ENCODE results near the gene TCP11L2. TPM values are rescaled to one million over a fixed set of nuclear protein-coding genes. Genes with fewer than 3 reads are reported as not detected.
A peak's percentile ranks its signal among the peaks of the same experiment; 100 is the strongest.

Gene TCP11L2
- polyA plus RNA-seq, 3 donors: 23.5 to 37.3 (median 35.8) TPM

- Histone ChIP-seq H3K27me3 (ENCODE audit: control insufficient read depth in 2 of 2, insufficient read depth in 2 of 2, low read length in 2 of 2) (no peaks in the 10 kb centered on the region), H3K4me3 (replicated peaks in 1 of 3; ENCODE audit: low read depth in 2 of 3, low read length in 3 of 3) (no peak overlapping the region), H3K79me2 (ENCODE audit: insufficient read depth, low read length) (no peaks in the 10 kb centered on the region), H2AFZ (ENCODE audit: insufficient read depth, low read depth, low read length, poor library complexity, severe bottlenecking) (no peak overlapping the region), H3K27ac (ENCODE audit: low read depth in 1 of 2, low read length in 2 of 2) (no peak overlapping the region), H4K20me1 (ENCODE audit: insufficient read depth, low read length) (no peaks in the 10 kb centered on the region), H3K9ac (ENCODE audit: insufficient read depth, low read length, poor library complexity, severe bottlenecking) (no peak overlapping the region), H3K36me3 (replicated peaks in 1 of 2; ENCODE audit: control insufficient read depth in 1 of 2, insufficient read depth in 2 of 2, low read length in 2 of 2) (no peaks in the 10 kb centered on the region), H3K4me2 (replicated peaks; ENCODE audit: extremely low read depth, low read length, poor library complexity, severe bottlenecking) (no peak overlapping the region), H3K9me3 (replicated peaks in 1 of 2; ENCODE audit: control insufficient read depth in 1 of 2, insufficient read depth in 1 of 2, low read length in 2 of 2) (no peaks in the 10 kb centered on the region), H3K4me1 (ENCODE audit: control insufficient read depth in 1 of 2, insufficient read depth in 2 of 2, low read length in 2 of 2) (peaks cover 32 to 52% of the 10 kb centered on the region in 2 donors)
- intact Hi-C loops (cut with micrococcal nuclease): no loop called here
- H3K36me3 Mint-ChIP-seq: no peaks in the 10 kb centered on the region
- peaks cover 45% of the 10 kb centered on the region for H3K4me1 Mint-ChIP-seq
- no peak overlapping the region for H3K4me3 Mint-ChIP-seq
- H3K27me3 Mint-ChIP-seq (ENCODE audit: low read depth in 3 of 3): peaks cover 0 to 8% (median 5%) of the 10 kb centered on the region in 3 donors
- DNase-seq: no peak
- no CpG with 5 or more reads among the region's 2 CpGs for WGBS (ENCODE audit: insufficient coverage)
- no peak for TF ChIP-seq CTCF (IDR thresholded peaks at IDR 0.05)
- H3K27ac Mint-ChIP-seq: no peak overlapping the region
- H3K9me3 Mint-ChIP-seq: no peaks in the 10 kb centered on the region
These were observed 35.0 kb upstream of the TCP11L2 start for GRCh38 chr12:106267535-106267934.

GRCh38 chr12:106269150-106269771 lies 33.3 kb upstream of the TCP11L2 start:
- Histone ChIP-seq H3K36me3 (replicated peaks in 1 of 2; ENCODE audit: control insufficient read depth in 1 of 2, insufficient read depth in 2 of 2, low read length in 2 of 2) (no peaks in the 10 kb centered on the region), H3K9ac (ENCODE audit: insufficient read depth, low read length, poor library complexity, severe bottlenecking) (no peak overlapping the region), H3K4me1 (ENCODE audit: control insufficient read depth in 1 of 2, insufficient read depth in 2 of 2, low read length in 2 of 2) (peaks cover 40 to 65% of the 10 kb centered on the region in 2 donors), H2AFZ (ENCODE audit: insufficient read depth, low read depth, low read length, poor library complexity, severe bottlenecking) (no peak overlapping the region), H3K79me2 (ENCODE audit: insufficient read depth, low read length) (no peaks in the 10 kb centered on the region), H3K27ac (ENCODE audit: low read depth in 1 of 2, low read length in 2 of 2) (peak overlapping the region; percentile 24 to 52), H3K27me3 (ENCODE audit: control insufficient read depth in 2 of 2, insufficient read depth in 2 of 2, low read length in 2 of 2) (no peaks in the 10 kb centered on the region), H4K20me1 (ENCODE audit: insufficient read depth, low read length) (no peaks in the 10 kb centered on the region), H3K4me3 (replicated peaks in 1 of 3; ENCODE audit: low read depth in 2 of 3, low read length in 3 of 3) (peak overlapping the region in 1 of 3 experiments; percentile 12), H3K4me2 (replicated peaks; ENCODE audit: extremely low read depth, low read length, poor library complexity, severe bottlenecking) (no peak overlapping the region), H3K9me3 (replicated peaks in 1 of 2; ENCODE audit: control insufficient read depth in 1 of 2, insufficient read depth in 1 of 2, low read length in 2 of 2) (no peaks in the 10 kb centered on the region)
- H3K9me3 Mint-ChIP-seq: peaks cover 0 to 6% (median 3%) of the 10 kb centered on the region in 7 donors
- peak overlapping the region; percentile 50 to 89 (median 78) for H3K27ac Mint-ChIP-seq
- H3K27me3 Mint-ChIP-seq (ENCODE audit: low read depth in 3 of 3): peaks cover 0 to 6% (median 0%) of the 10 kb centered on the region in 3 donors
- H3K36me3 Mint-ChIP-seq: no peaks in the 10 kb centered on the region
- H3K4me3 Mint-ChIP-seq: peak overlapping the region in 1 of 2 donors; percentile 40
- WGBS (ENCODE audit: insufficient coverage): 0% methylated on average over 2 of the region's 7 CpGs
- DNase-seq: peak in 2 of 3 donors; percentile 57 to 68
- H3K4me1 Mint-ChIP-seq: peaks cover 59% of the 10 kb centered on the region
- no peak for TF ChIP-seq CTCF (IDR thresholded peaks at IDR 0.05)
- intact Hi-C loops (cut with micrococcal nuclease): no loop called here

Measured in CD14-positive monocyte (primary cell).